Aorta (tissue), 5 donors: ENCODE measurements around the gene DAB2IP. TPM values are rescaled to one million over a fixed set of nuclear protein-coding genes. Genes with fewer than 3 reads are reported as not detected.
A peak's percentile ranks its signal among the peaks of the same experiment; 100 is the strongest.

Source experiments
- ATAC-seq: fragments of 200-7000 bp; cut with Tn5 transposase; one replicate; pipeline ENCODE4 v1.9.1; 2022; ENCODE audit warnings: moderate library complexity; ENCODE audit not compliant: low FRiP score
- DNase-seq, 2 donors: peaks; one replicate each; pipeline ENCODE4 v3.0.0-alpha.2; 2020
- H3K27ac ChIP-seq, 2 donors: one replicate each; pipeline ENCODE4 v1.5.1; 2013; ENCODE audit warnings: low read length in 2 of 2, mild to moderate bottlenecking in 2 of 2, moderate library complexity in 2 of 2, control low read depth in 1 of 2, inconsistent platforms in 1 of 2, low read depth in 1 of 2
- H3K27me3 ChIP-seq, 2 donors: one replicate each; pipeline ENCODE4 v1.6.1; 2013; ENCODE audit warnings: control low read depth in 1 of 2, low read length in 1 of 2, mild to moderate bottlenecking in 1 of 2, moderate library complexity in 1 of 2; ENCODE audit not compliant: insufficient read depth in 2 of 2, control insufficient read depth in 1 of 2
- H3K36me3 ChIP-seq, 2 donors: one replicate each; pipeline ENCODE4 v1.6.1; 2013; ENCODE audit warnings: control low read depth in 1 of 2, low read length in 1 of 2, mild to moderate bottlenecking in 1 of 2; ENCODE audit not compliant: insufficient read depth in 2 of 2, control insufficient read depth in 1 of 2
- H3K4me1 ChIP-seq, 2 donors: one replicate each; pipeline ENCODE4 v1.6.1; 2013; ENCODE audit warnings: low read length in 2 of 2, control low read depth in 1 of 2, mild to moderate bottlenecking in 1 of 2, moderate library complexity in 1 of 2; ENCODE audit not compliant: insufficient read depth in 2 of 2, control insufficient read depth in 1 of 2
- H3K4me3 ChIP-seq, 2 donors: one replicate each; pipeline ENCODE4 v1.5.1; 2013; ENCODE audit warnings: low read length in 2 of 2, control low read depth in 1 of 2, mild to moderate bottlenecking in 1 of 2
- H3K9me3 ChIP-seq: one replicate; pipeline ENCODE4 v1.6.1; 2013; ENCODE audit warnings: mild to moderate bottlenecking, low read length; ENCODE audit not compliant: control insufficient read depth
- WGBS, 2 donors: extraction: QIAGEN DNeasy Blood & Tissue Kit; methylation state at CpG; one replicate each; pipeline ENCODE4 v1.1.7; 2013; 5-methylcytosine and 5-hydroxymethylcytosine counted together
- intact Hi-C, 2 donors: fragments of 100-400 bp; cut with DNase I; formaldehyde crosslinking; loops; one replicate each; pipeline versions ENCODE4 v1.14.2 to v1.15.0; 2022
- polyA plus RNA-seq, 2 donors: library from polyadenylated mRNA; stranded (reverse); fragments of 200-250 nt; gene quantifications; one replicate each; pipeline ENCODE4 v1.2.3, GENCODE V29; 2013
- total RNA-seq, 2 donors: library from RNA; stranded (reverse); fragmentation: NEBNext Ultra II Directional; extraction: Animal tissue kit (Norgen Biotek cat#: 25700); gene quantifications; one replicate each; pipeline ENCODE4 v1.2.1, GENCODE V29; 2021
- donor health status: healthy with polysubstance abuse.
- donor health status: Bipolar disorder and iron deficiency.
- donor health status: DM: no; HTN: no; CAD: no.
- donor health status: DM: no; HTN: no; CAD: no.
- donor health status: DM: yes; HTN: yes; CAD: no.

Gene DAB2IP
- total and polyA plus RNA-seq, 4 donors = 12.0 to 75.4 (median 51.4) TPM

DNA sequence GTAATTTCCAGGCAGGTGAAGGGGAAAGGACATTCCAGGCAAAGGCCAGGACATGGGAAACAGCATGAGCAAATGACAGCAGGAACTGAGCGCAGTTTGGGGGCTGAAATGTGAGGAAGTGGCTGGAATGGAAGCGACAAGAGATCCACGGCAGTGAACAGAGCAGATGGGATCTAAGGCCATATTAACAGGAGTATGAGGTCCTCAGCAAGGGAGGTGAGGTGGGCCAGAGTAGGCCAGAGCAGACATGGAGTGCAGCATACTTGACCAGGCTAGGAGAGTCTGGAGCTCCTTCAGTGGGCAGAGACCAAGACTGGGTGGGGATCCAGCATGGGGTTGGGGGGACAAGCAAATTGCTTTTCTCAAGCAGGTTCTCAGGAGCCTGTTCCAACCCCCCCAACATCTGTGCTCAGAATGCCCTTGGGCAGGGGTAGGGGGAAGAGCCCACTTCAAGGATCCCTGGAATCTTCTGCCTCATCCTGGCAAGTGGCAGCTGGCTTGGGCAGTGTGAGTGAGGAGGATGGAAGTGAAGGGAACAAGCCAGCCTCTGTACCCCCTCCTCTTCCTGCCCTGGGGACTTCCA is 34.5 kb downstream of the DAB2IP start:
- ATAC-seq (no peak), DNase-seq (peak; percentile 18 to 54)
- intact Hi-C loops = loop anchor here (2.0 to 10.0 kb wide), 4 partner anchors 51 to 307 kb away; no protein-coding TSS in a partner anchor
- no peaks in the 10 kb centered on the region for H3K36me3 ChIP-seq
- H3K4me1 ChIP-seq = no peaks in the 10 kb centered on the region
- H3K9me3 ChIP-seq = no peaks in the 10 kb centered on the region
- WGBS, 2 donors = 98 to 99% methylated on average over 3 of the region's 3 CpGs
- H3K27me3 ChIP-seq = no peaks in the 10 kb centered on the region
- H3K27ac ChIP-seq = no peak overlapping the region
- H3K4me3 ChIP-seq = no peak overlapping the region

DNA sequence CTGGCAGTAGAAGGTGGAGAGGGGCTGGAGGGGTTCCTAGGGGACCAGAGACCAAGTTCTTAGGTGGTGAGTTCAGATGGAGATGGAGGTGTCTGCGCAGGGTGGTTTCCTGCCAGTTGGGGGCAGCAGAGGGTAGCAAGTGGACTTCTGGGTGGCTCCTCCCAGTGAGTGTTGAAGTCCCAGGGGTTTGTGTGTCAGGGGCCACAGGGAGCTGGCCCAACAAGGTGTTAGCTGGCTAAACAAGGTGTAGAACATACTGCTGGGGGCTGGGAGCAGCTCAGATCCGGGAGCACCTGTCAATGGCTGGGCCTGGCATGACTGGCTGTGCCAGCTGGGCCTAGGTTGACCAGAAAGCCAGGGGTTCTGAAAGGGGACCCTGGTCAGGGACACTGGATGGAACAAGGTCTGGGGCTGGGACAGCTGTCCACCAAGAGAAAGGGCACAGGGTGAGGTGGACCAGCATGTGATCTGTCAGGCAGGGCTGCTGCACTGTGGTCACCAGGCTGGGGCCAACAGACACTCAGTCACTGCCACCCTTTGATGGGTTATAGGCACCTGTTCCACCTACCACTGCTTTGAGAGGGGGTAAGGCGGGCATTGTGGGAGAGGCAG is 35.6 kb downstream of the DAB2IP start:
- Histone ChIP-seq H3K36me3 (no peaks in the 10 kb centered on the region), H3K27me3 (no peaks in the 10 kb centered on the region), H3K27ac (no peak overlapping the region), H3K4me3 (no peak overlapping the region), H3K9me3 (no peaks in the 10 kb centered on the region), H3K4me1 (no peaks in the 10 kb centered on the region)
- 55 to 63% methylated on average over 3 of the region's 3 CpGs for WGBS, 2 donors
- intact Hi-C loops = loop anchor here (2.0 to 10.0 kb wide), 4 partner anchors 52 to 306 kb away; no protein-coding TSS in a partner anchor
- DNase-seq = peak; percentile 78 to 94
- ATAC-seq = peak; percentile 65

DNA sequence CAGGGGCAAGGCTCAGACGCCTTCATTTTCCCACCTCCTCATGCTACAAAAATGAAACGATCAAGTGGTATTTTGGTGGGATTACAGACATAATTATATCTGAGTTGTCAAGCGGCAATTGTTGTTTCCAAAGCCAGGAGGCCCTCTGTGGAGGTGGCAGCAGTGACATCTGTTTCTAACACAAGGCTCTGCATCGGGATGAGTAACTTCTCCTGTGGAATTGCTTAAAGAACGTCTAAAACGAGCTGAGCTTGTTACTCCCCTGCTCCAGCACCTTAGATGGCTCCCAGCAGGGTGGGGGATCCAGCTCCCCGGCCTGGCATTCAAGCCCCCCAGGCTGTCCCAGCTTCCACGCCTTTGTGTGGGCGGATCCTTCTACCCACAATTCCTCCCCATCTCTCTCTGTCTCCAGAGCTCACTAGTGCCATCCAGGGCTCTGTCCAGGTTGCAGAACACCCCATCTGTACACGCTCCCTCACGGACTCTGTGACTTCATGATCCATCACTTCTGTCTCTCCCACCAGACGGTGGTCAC is 36.8 kb downstream of the DAB2IP start:
- intact Hi-C loops = loop anchor here in 1 of 2 donors (5.0 to 10.0 kb wide), 2 partner anchors 53 to 299 kb away; no protein-coding TSS in a partner anchor
- H3K9me3 ChIP-seq = no peaks in the 10 kb centered on the region
- ATAC-seq (no peak), DNase-seq (peak in 1 of 2 donors; percentile 53)
- H3K27me3 ChIP-seq = no peaks in the 10 kb centered on the region
- WGBS, 2 donors = 82 to 85% methylated on average over 12 of the region's 12 CpGs
- H3K4me1 ChIP-seq = no peaks in the 10 kb centered on the region
- H3K36me3 ChIP-seq = no peaks in the 10 kb centered on the region
- no peak overlapping the region for H3K27ac ChIP-seq
- no peak overlapping the region for H3K4me3 ChIP-seq

- H3K4me1 ChIP-seq = no peaks in the 10 kb centered on the region
- no peaks in the 10 kb centered on the region for H3K9me3 ChIP-seq
- ATAC-seq (no peak), DNase-seq (peak; percentile 32 to 41)
- H3K4me3 ChIP-seq = no peak overlapping the region
- H3K27me3 ChIP-seq = no peaks in the 10 kb centered on the region
- no peaks in the 10 kb centered on the region for H3K36me3 ChIP-seq
- 95 to 97% methylated on average over 7 of the region's 7 CpGs for WGBS, 2 donors
- H3K27ac ChIP-seq = no peak overlapping the region
- intact Hi-C loops = loop anchor here in 1 of 2 donors (5.0 to 10.0 kb wide), 2 partner anchors 54 to 299 kb away; no protein-coding TSS in a partner anchor
Measured at GRCh38 chr9:121688681-121689080, 37.2 kb downstream of the DAB2IP start.

DNA sequence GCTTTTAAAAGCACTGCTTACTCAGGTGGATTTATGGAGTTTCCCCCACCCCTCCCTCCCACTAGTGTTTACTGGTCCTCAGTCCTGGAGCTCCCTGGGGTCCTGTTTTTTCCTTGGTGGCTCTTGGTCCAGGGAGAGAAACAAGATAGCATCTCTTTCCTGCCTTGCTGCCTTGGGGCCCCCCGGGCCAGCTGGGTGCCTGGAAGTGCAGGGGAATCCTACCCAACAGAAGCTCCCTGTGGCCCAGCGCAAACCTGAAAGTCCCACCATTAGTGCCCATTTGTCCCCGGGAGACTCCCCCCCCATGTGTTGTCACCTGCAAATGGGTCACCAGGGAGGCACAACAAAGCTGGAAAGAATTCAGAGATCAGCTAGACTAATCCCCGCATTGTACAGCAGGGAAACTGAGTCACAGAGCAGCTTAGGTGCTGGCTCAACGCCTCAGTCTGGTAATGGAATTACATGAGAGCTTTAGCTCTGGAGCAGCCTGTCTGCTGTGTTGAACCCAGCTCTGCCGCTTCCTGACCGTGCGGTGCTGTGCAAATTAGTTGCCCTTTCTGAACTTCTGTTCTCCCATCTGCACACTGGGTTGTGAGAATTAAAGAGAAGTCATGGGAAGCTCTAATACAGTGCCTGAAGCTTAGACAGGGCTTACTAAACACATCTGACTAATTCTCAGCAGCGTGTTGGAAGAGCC is 38.2 kb downstream of the DAB2IP start:
- Histone ChIP-seq H3K4me1 (no peaks in the 10 kb centered on the region), H3K4me3 (no peak overlapping the region), H3K27me3 (no peaks in the 10 kb centered on the region), H3K36me3 (no peaks in the 10 kb centered on the region), H3K27ac (no peak overlapping the region), H3K9me3 (no peaks in the 10 kb centered on the region)
- ATAC-seq = no peak
- intact Hi-C loops = loop anchor here in 1 of 2 donors (5.0 to 10.0 kb wide), 4 partner anchors 48 to 298 kb away; no protein-coding TSS in a partner anchor
- 93% methylated on average over 9 of the region's 9 CpGs for WGBS, 2 donors
- no peak for DNase-seq

GRCh38 chr9:121690316-121690715 is 38.9 kb downstream of the DAB2IP start:
- Histone ChIP-seq H3K9me3 (no peaks in the 10 kb centered on the region), H3K36me3 (no peaks in the 10 kb centered on the region), H3K4me1 (no peaks in the 10 kb centered on the region), H3K4me3 (no peak overlapping the region), H3K27ac (no peak overlapping the region), H3K27me3 (no peaks in the 10 kb centered on the region)
- intact Hi-C loops = loop anchor here in 1 of 2 donors (5.0 kb wide), 2 partner anchors 47 to 138 kb away; no protein-coding TSS in a partner anchor
- DNase-seq (no peak), ATAC-seq (no peak)
- 70 to 76% methylated on average over 8 of the region's 8 CpGs for WGBS, 2 donors

GRCh38 chr9:121690766-121691165 is 39.3 kb downstream of the DAB2IP start:
- H3K36me3 ChIP-seq = no peaks in the 10 kb centered on the region
- DNase-seq (no peak), ATAC-seq (no peak)
- H3K4me3 ChIP-seq = no peak overlapping the region
- no peaks in the 10 kb centered on the region for H3K9me3 ChIP-seq
- intact Hi-C loops = loop anchor here in 1 of 2 donors (5.0 kb wide), 2 partner anchors 47 to 138 kb away; no protein-coding TSS in a partner anchor
- no peaks in the 10 kb centered on the region for H3K27me3 ChIP-seq
- WGBS, 2 donors = 98 to 100% methylated on average over 1 of the region's 1 CpG
- no peak overlapping the region for H3K27ac ChIP-seq
- H3K4me1 ChIP-seq = no peaks in the 10 kb centered on the region

- peak; percentile 34 for ATAC-seq
- intact Hi-C loops = loop anchor here in 1 of 2 donors (5.0 kb wide), 2 partner anchors 45 to 140 kb away; no protein-coding TSS in a partner anchor
- no peaks in the 10 kb centered on the region for H3K36me3 ChIP-seq
Measured at GRCh38 chr9:121691890-121692289, 40.5 kb downstream of the DAB2IP start.

More at GRCh38 chr9:121691890-121692289, 40.5 kb downstream of the DAB2IP start:
- Histone ChIP-seq H3K9me3 (no peaks in the 10 kb centered on the region), H3K27me3 (no peaks in the 10 kb centered on the region), H3K4me1 (no peaks in the 10 kb centered on the region), H3K27ac (peak overlapping the region in 1 of 2 donors; percentile 84), H3K4me3 (no peak overlapping the region)
- DNase-seq = no peak
- WGBS, 2 donors = 36 to 39% methylated on average over 6 of the region's 6 CpGs
